ENCODE data around the gene AFF1. TPM values are rescaled to one million over a fixed set of nuclear protein-coding genes. Genes with fewer than 3 reads are reported as not detected.

Gene AFF1
- total and polyA plus RNA-seq, 2 donors from 2014 or later, result 13.4 to 187 TPM

GRCh38 chr4:86944964-86945781, 10.4 kb downstream of the AFF1 start:
- Histone ChIP-seq H3K9me3 (ENCODE audit: control insufficient read depth in 2 of 3, insufficient read depth in 1 of 3, low read length in 3 of 3) (no peaks in the 10 kb centered on the region), H3K4me1 (ENCODE audit: control insufficient read depth in 2 of 3, insufficient read depth in 2 of 3, low read depth in 1 of 3, low read length in 3 of 3) (peaks cover 0 to 14% (median 5%) of the 10 kb centered on the region in 3 donors), H3K9ac (ENCODE audit: low read length in 3 of 3) (no peak overlapping the region), H3K4me3 (ENCODE audit: low read length in 3 of 3) (no peak overlapping the region), H3K27ac (ENCODE audit: low read depth in 2 of 2, low read length in 2 of 2) (no peak overlapping the region), H3K27me3 (ENCODE audit: control insufficient read depth, insufficient read depth, low read length) (no peaks in the 10 kb centered on the region), H3K36me3 (ENCODE audit: control insufficient read depth in 2 of 3, insufficient read depth in 3 of 3, low read length in 3 of 3) (no peaks in the 10 kb centered on the region)
- no peak for FAIRE-seq
- no peak for DNase-seq
- intact Hi-C loops (cut with DNase I), result no loop called here
- TF ChIP-seq CTCF (IDR thresholded peaks at IDR 0.05; ENCODE audit: borderline replicate concordance, extremely low read depth, insufficient read depth), result no peak

DNA sequence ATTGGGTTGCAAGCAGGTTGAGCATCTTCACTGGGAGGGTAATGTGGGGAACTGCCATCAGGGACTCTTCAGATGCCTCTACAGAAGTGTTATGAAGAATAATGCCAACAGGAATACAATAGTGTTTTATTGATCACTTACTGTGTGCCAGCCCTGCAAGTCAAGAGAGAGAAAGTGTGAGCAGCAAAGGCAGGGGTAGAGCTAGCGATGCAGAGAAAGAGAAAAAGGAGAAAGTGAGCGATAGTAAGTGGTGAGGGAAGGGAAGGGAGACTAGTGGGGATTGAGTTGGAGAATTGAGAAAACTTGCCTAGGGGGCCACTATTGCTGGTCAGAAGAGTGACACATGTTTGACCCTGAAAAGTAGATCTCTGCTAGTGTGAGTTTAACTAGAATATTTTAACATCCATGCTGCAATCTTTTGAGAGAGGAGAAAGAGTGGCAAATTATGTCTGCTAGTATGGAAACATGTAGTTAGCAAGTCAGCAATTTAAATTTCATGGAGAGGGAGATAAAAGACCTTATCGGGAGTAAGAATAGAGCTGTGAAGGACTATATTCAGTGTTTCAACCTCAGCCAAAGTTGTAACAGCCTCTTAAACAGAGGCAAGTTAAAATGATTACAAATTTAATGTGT, 12.2 kb downstream of the AFF1 start:
- no peak overlapping the region for H3K4me3 ChIP-seq (ENCODE audit: low read length in 3 of 3)
- peaks cover 0 to 13% (median 3%) of the 10 kb centered on the region in 3 donors for H3K4me1 ChIP-seq (ENCODE audit: control insufficient read depth in 2 of 3, insufficient read depth in 2 of 3, low read depth in 1 of 3, low read length in 3 of 3)
- TF ChIP-seq CTCF (IDR thresholded peaks at IDR 0.05; ENCODE audit: borderline replicate concordance, extremely low read depth, insufficient read depth), result no peak
- no peak overlapping the region for H3K27ac ChIP-seq (ENCODE audit: low read depth in 2 of 2, low read length in 2 of 2)
- H3K36me3 ChIP-seq (ENCODE audit: control insufficient read depth in 2 of 3, insufficient read depth in 3 of 3, low read length in 3 of 3), result peaks cover 0 to 4% (median 0%) of the 10 kb centered on the region in 3 donors
- FAIRE-seq (no peak), DNase-seq (no peak)
- intact Hi-C loops (cut with DNase I), result no loop called here
- H3K27me3 ChIP-seq (ENCODE audit: control insufficient read depth, insufficient read depth, low read length), result no peaks in the 10 kb centered on the region
- H3K9ac ChIP-seq (ENCODE audit: low read length in 3 of 3), result no peak overlapping the region
- no peaks in the 10 kb centered on the region for H3K9me3 ChIP-seq (ENCODE audit: control insufficient read depth in 2 of 3, insufficient read depth in 1 of 3, low read length in 3 of 3)

- Histone ChIP-seq H3K4me3 (ENCODE audit: low read length in 3 of 3) (no peak overlapping the region), H3K27ac (ENCODE audit: low read depth in 2 of 2, low read length in 2 of 2) (no peak overlapping the region), H3K4me1 (ENCODE audit: control insufficient read depth in 2 of 3, insufficient read depth in 2 of 3, low read depth in 1 of 3, low read length in 3 of 3) (peaks cover 0 to 13% (median 0%) of the 10 kb centered on the region in 3 donors), H3K9ac (ENCODE audit: low read length in 3 of 3) (no peak overlapping the region), H3K36me3 (ENCODE audit: control insufficient read depth in 2 of 3, insufficient read depth in 3 of 3, low read length in 3 of 3) (peaks cover 0 to 4% (median 0%) of the 10 kb centered on the region in 3 donors), H3K9me3 (ENCODE audit: control insufficient read depth in 2 of 3, insufficient read depth in 1 of 3, low read length in 3 of 3) (no peaks in the 10 kb centered on the region), H3K27me3 (ENCODE audit: control insufficient read depth, insufficient read depth, low read length) (no peaks in the 10 kb centered on the region)
- DNase-seq (no peak), FAIRE-seq (no peak)
- intact Hi-C loops (cut with DNase I), result no loop called here
- TF ChIP-seq CTCF (IDR thresholded peaks at IDR 0.05; ENCODE audit: borderline replicate concordance, extremely low read depth, insufficient read depth), result no peak
Measured at GRCh38 chr4:86947501-86948120, 12.8 kb downstream of the AFF1 start.
